ENCODE data around the gene KRT77. TPM values are rescaled to one million over a fixed set of nuclear protein-coding genes. Genes with fewer than 3 reads are reported as not detected.
"Not testable (repeated sequence)": the region's sequence is repeated elsewhere in the genome, so short reads cannot be mapped to it uniquely, and the experiment has no call there.

Gene KRT77
- total RNA-seq: not detected
- long read RNA-seq: 0 reads

- WGBS (ENCODE audit: insufficient coverage, low coverage, low lambda C conversion rate, missing lambda C conversion rate): 78% methylated on average over 2 of the region's 2 CpGs
- H3K4me1 ChIP-seq: no peaks in the 10 kb centered on the region
- no peaks in the 10 kb centered on the region for H3K9me3 ChIP-seq
- ATAC-seq (no peak), DNase-seq (no peak)
- no peak for TF ChIP-seq CTCF (IDR thresholded peaks at IDR 0.05)
- intact Hi-C loops (cut with DNase I): no loop called here
- no peak within 1 kb of the TSS for H3K4me3 ChIP-seq
- no peaks in the 10 kb centered on the region for H3K27me3 ChIP-seq
- no peak within 1 kb of the TSS for H3K27ac ChIP-seq
- no peaks in the 10 kb centered on the region for H3K36me3 ChIP-seq
Measured at GRCh38 chr12:52703424-52703823, at the start of gene KRT77. KRT77 (minus strand) TSS chr12:52703524; CDS start chr12:52703434, 90 bp downstream.

GRCh38 chr12:52752516-52752915 is 49.2 kb upstream of the KRT77 start:
- 59% methylated on average over 2 of the region's 2 CpGs for WGBS (ENCODE audit: insufficient coverage, low coverage, low lambda C conversion rate, missing lambda C conversion rate)
- H3K36me3 ChIP-seq: no peaks in the 10 kb centered on the region

GRCh38 chr12:52751795-52752194 is 48.5 kb upstream of the KRT77 start:
- H3K4me1 ChIP-seq: no peaks in the 10 kb centered on the region
- intact Hi-C loops (cut with DNase I): no loop called here
- no peak overlapping the region for H3K4me3 ChIP-seq
- ATAC-seq: no peak
- no peaks in the 10 kb centered on the region for H3K27me3 ChIP-seq
- H3K9me3 ChIP-seq: no peaks in the 10 kb centered on the region
- H3K36me3 ChIP-seq: no peaks in the 10 kb centered on the region
- DNase-seq: no peak
- no peak overlapping the region for H3K27ac ChIP-seq
- TF ChIP-seq POLR2A (IDR thresholded peaks at IDR 0.05) (no peak), CTCF (IDR thresholded peaks at IDR 0.05) (no peak)

More at GRCh38 chr12:52752516-52752915, 49.2 kb upstream of the KRT77 start:
- intact Hi-C loops (cut with DNase I): no loop called here
- ATAC-seq (no peak), DNase-seq (no peak)
- Histone ChIP-seq H3K27me3 (no peaks in the 10 kb centered on the region), H3K27ac (no peak overlapping the region), H3K4me1 (no peaks in the 10 kb centered on the region), H3K4me3 (no peak overlapping the region), H3K9me3 (no peaks in the 10 kb centered on the region)
- no peak for TF ChIP-seq POLR2A (IDR thresholded peaks at IDR 0.05)

- H3K36me3 ChIP-seq; intact Hi-C loops (cut with DNase I); H3K9me3 ChIP-seq; H3K27me3 ChIP-seq; H3K27ac ChIP-seq; H3K4me1 ChIP-seq; DNase-seq; H3K4me3 ChIP-seq; ATAC-seq: not testable (repeated sequence)
- 34% methylated on average over 3 of the region's 3 CpGs for WGBS (ENCODE audit: insufficient coverage, low coverage, low lambda C conversion rate, missing lambda C conversion rate)
Measured at GRCh38 chr12:52750532-52750931, 47.2 kb upstream of the KRT77 start.

- no peak for TF ChIP-seq CTCF (IDR thresholded peaks at IDR 0.05)
- no peak for TF ChIP-seq POLR2A (IDR thresholded peaks at IDR 0.05)
- no peak for DNase-seq
- H3K36me3 ChIP-seq: no peaks in the 10 kb centered on the region
- WGBS (ENCODE audit: insufficient coverage, low coverage, low lambda C conversion rate, missing lambda C conversion rate): 50% methylated on average over 1 of the region's 3 CpGs
- no peaks in the 10 kb centered on the region for H3K27me3 ChIP-seq
- no peaks in the 10 kb centered on the region for H3K9me3 ChIP-seq
- no peak for ATAC-seq
- no peak overlapping the region for H3K27ac ChIP-seq
- intact Hi-C loops (cut with DNase I): no loop called here
- H3K4me1 ChIP-seq: no peaks in the 10 kb centered on the region
- no peak overlapping the region for H3K4me3 ChIP-seq
Measured at GRCh38 chr12:52749827-52750226, 46.5 kb upstream of the KRT77 start.

- H3K9me3 ChIP-seq: no peaks in the 10 kb centered on the region
- TF ChIP-seq CTCF (IDR thresholded peaks at IDR 0.05): no peak
- TF ChIP-seq POLR2A (IDR thresholded peaks at IDR 0.05): no peak
- H3K27ac ChIP-seq: no peak overlapping the region
- no peak overlapping the region for H3K4me3 ChIP-seq
- no peaks in the 10 kb centered on the region for H3K4me1 ChIP-seq
- intact Hi-C loops (cut with DNase I): no loop called here
- 47% methylated on average over 13 of the region's 14 CpGs for WGBS (ENCODE audit: insufficient coverage, low coverage, low lambda C conversion rate, missing lambda C conversion rate)
- no peaks in the 10 kb centered on the region for H3K36me3 ChIP-seq
- DNase-seq (no peak), ATAC-seq (no peak)
- no peaks in the 10 kb centered on the region for H3K27me3 ChIP-seq
Measured at GRCh38 chr12:52748578-52748977, 45.3 kb upstream of the KRT77 start.
